RPMI8226 (cell line): ENCODE results near the gene LYZL6.

ENCODE experiments used
- DNase-seq: peaks from one replicate; pipeline ENCODE4 v3.0.0-alpha.2; 2015

LYZL6 gene, protein sequence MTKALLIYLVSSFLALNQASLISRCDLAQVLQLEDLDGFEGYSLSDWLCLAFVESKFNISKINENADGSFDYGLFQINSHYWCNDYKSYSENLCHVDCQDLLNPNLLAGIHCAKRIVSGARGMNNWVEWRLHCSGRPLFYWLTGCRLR

GRCh38 chr17:35943537-35943936 lies at the start of gene LYZL6:
Gene LYZL6 (minus strand): TSS chr17:35943713. CDS start chr17:35939356, 4,357 bp downstream.
- DNase-seq = no peak

GRCh38 chr17:35991075-35991474 lies 47.6 kb upstream of the LYZL6 start:
- DNase-seq = no peak

- DNase-seq = no peak
Observed at GRCh38 chr17:35988164-35988563, 44.7 kb upstream of the LYZL6 start.

DNA sequence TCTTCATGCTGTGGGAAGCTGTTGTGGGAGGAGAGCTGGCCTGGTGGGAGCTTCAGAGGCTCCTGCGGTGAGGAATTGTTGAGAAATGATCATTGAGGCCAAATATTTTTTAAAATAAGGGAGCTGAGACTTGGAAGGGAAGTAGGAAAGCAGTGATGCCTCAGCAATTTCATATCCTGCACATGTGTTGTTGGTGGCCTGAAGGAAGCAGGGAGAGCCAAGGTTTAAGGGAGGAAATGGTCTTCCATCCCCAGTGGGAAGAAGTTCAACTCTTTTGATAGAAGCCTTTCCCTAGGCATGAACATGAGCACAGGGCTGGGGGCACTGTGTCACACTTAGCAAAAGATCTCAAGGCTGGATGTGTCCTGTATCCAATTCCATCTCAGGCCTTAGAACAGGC lies 43.1 kb upstream of the LYZL6 start, which contains the start of gene CCL14:
TSS of gene CCL14 (minus strand) at position 87 of the 400 bp plus-strand sequence. CDS start at position 7, 80 bp downstream.
- no peak for DNase-seq

GRCh38 chr17:35984140-35984539 lies 40.6 kb upstream of the LYZL6 start:
- DNase-seq = no peak

DNA sequence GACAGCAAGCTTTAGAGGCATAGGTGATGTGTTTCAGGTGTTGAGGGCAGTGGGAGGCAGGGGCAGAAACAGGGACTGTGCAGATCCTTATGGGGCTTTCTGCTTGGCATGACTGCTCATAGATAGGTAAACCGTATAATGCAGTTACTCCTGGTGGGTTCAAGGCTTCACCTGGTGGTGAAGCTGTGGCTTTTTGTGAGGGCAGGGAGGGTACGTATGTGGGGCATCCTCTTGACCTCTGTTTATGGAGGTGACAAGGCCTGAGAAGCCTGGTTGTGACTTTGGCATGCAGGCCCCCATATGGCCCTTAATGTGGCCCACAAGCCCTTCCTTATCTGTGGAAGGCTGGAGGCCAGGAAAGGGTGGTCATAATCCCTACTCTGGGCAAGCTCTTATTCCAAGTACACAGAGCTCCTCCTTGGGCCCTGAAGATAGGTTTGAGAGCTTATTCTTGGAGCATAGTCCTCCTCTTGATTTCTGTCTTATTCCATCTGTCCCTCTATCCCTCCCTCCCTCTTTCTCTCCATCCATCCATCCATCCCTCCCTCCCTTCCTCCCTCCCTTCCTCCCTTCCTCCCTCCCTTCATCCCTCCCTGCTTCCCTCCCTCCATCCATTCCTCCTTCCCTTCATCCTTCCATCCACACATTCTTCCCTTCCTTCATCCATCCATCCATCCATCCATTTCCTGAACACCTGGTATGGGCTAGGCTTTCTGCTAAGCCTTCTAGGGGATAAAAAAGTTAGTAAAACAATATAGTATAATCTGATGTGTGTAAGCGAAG lies 39.1 kb upstream of the LYZL6 start:
- DNase-seq = no peak

GRCh38 chr17:35981908-35982330 lies 38.4 kb upstream of the LYZL6 start:
- DNase-seq = no peak

GRCh38 chr17:35981246-35981645 lies 37.7 kb upstream of the LYZL6 start, which contains the start of gene CCL16:
Gene CCL16 (minus strand): TSS chr17:35981497. CDS start chr17:35981420, 77 bp downstream.
- no peak for DNase-seq

DNA sequence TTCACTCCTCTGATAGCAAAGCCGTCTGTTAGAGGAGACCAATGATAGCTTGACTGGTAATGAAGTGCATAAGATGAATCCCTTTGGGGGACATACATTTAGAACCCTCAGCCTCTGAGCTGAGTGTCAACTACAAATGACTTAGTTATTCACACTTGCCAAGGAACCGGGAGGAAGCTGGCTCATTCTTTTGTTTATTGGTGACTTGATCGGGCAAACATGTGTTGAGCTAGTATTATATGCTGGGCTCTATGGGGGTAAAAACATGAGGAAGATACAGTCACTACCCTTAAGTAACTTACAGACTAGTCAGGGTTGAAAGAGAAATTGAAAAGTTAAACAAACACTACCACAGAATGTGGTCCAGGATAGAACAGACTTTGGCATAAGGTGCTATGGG lies 34.8 kb upstream of the LYZL6 start:
- DNase-seq = no peak

- DNase-seq = no peak
Observed at GRCh38 chr17:35977509-35977908, 34.0 kb upstream of the LYZL6 start.

GRCh38 chr17:35973333-35974260 lies 30.1 kb upstream of the LYZL6 start:
- DNase-seq = no peak

GRCh38 chr17:35972945-35973332 lies 29.4 kb upstream of the LYZL6 start:
- no peak for DNase-seq

GRCh38 chr17:35972535-35972934 lies 29.0 kb upstream of the LYZL6 start:
- DNase-seq = no peak

- no peak for DNase-seq
Observed at GRCh38 chr17:35972066-35972465, 28.6 kb upstream of the LYZL6 start.

- DNase-seq = peak; percentile 79
Observed at GRCh38 chr17:35969558-35970380, 26.3 kb upstream of the LYZL6 start.

GRCh38 chr17:35968520-35969054 lies 25.1 kb upstream of the LYZL6 start:
- DNase-seq = no peak

DNA sequence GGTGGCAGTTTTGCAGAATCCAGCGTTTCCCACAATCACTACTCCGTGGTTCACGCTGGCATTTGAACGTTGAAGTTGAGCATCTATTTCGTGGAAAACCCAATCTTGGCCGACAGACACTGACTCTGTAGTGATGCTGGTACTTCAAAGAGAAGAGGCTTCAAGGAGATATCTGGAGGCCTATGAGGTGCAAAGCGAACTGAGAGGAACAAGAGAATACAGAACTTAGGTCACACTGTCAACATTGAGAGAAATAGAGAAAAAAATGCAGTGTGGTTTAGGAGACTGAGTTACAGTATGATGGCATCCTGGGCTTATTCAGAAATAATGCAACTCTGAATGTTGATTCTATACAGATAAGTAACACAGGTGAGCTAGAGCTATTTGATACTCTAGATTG lies 21.8 kb upstream of the LYZL6 start:
- DNase-seq = no peak

DNA sequence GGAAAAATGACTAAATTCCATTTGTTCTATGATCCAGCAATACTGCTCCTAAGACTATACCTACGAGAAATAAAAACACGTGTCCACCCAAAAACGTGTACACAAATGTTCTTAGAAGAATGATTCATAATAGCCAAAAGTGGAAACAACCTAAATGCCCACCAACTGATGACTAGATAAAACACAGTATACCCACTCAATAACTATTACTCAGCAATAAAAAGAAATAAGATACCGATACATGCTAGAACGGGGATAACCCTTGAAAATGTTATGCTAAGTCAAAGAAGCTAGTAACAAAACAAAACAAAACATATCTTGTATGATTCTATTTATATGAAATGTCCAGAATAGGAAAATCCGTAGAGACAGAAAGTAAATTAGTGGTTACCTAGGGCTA lies 20.1 kb upstream of the LYZL6 start:
- DNase-seq = no peak

DNA sequence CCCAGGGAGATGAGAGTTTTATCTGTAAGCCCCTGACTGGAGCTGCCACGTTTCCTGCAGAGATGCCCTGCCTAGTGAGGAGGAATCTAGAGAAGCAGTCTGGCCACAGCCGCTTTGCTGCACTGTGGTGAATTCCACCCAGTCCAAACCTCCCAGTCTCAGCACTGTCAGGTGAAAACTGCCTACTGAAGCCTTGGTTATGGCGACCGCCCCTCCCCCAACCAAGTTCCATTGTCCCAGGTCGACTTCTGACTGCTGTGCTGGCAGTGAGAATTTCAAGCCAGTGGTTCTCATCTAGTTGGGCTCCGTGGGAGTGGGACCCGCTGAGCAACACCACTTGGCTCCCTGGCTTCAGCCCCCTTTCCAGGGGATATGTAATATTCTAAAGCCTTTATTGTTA lies 10.2 kb upstream of the LYZL6 start:
- no peak for DNase-seq

DNA sequence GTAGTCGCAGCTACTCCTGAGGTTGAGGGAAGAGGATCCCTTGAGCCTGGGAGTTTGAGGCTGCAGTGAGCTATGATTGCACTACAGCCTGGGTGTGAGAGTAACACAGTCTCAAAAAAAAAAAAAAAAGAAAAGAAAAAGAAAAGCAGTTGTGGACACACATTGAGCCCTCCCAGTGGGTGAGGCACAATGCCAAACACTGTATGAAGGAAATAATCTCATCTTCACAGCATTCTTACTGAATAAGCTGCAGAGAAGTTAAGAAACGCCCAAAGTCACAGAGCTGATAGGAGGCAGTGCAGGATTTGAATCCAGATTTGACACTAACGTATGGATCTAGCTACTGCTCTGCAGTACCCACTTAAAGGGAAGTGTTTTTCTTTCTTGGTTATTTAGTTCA lies 5.9 kb upstream of the LYZL6 start:
- no peak for DNase-seq

DNA sequence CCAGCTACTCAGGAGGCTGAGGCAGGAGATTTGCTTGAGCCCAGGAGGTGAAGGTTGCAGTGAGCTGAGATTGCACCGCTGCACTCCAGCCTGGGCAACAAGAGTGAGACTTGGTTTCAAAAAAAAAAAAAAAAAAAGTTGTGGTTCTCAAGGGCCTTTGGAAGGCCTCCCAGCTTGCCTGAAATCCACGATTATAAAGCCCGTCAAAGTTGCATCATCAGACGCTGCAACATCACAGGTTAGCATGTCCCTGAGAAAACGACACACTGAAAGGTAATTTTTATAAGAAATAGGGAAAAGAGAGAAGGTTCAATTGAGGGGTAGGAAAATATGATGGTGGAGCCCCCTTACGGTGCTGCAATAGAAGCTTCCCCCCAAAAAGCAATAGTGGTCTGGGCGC lies 4.6 kb upstream of the LYZL6 start:
- DNase-seq = no peak

DNA sequence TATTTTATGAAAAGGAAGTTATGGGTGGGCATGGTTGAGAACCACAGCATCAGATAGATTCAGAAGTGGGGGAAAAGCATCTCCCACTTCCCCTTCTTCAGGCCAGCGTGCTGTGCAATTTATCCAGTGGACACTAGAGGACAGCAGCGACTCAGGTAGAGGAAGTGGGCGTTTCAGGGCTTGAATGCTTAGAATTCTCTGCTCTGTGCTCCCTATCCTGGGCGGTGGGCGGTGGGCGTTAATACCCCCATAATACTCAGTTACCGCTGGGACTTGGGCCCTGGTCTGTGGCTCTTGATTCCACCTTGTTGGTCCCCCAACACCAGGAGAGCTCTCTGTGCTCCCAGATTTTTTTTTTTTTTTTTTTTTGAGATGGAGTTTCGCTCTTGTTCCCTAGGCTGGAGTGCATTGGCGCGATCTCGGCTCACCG lies 3.7 kb upstream of the LYZL6 start:
- peak; percentile 71 for DNase-seq
